Activated CD8-positive, alpha-beta memory T cell treated with anti-CD3 and anti-CD28 coated beads for 4 hours (primary cell): ENCODE results near the gene CASP7.
"Not testable (repeated sequence)": the region's sequence is repeated elsewhere in the genome, so short reads cannot be mapped to it uniquely, and the experiment has no call there.

Experiments
- DNase-seq, 2 donors: peaks; one replicate each; pipeline ENCODE4 v3.0.0-alpha.2; 2020; ENCODE audit warnings: low read depth in 2 of 2

Gene CASP7

GRCh38 chr10:113679463-113680189, at the start of gene CASP7:
TSS of gene CASP7 (plus strand) at chr10:113679912. CDS start at chr10:113697494, 17,582 bp downstream.
- peak; percentile 67 to 69 for DNase-seq

GRCh38 chr10:113630929-113631533, 48.7 kb upstream of the CASP7 start:
- no peak for DNase-seq

- DNase-seq = no peak
Measured at GRCh38 chr10:113631684-113632367, 47.9 kb upstream of the CASP7 start.

- no peak for DNase-seq
Measured at GRCh38 chr10:113639966-113640365, 39.7 kb upstream of the CASP7 start.

- DNase-seq = no peak
Measured at GRCh38 chr10:113641702-113642101, 38.0 kb upstream of the CASP7 start.

GRCh38 chr10:113643183-113643582, 36.5 kb upstream of the CASP7 start:
- DNase-seq = no peak

GRCh38 chr10:113644185-113645120, 35.3 kb upstream of the CASP7 start:
- no peak for DNase-seq

- DNase-seq = no peak
Measured at GRCh38 chr10:113646336-113647201, 33.1 kb upstream of the CASP7 start.

GRCh38 chr10:113647812-113648211, 31.9 kb upstream of the CASP7 start:
- DNase-seq = no peak

- DNase-seq = no peak
Measured at GRCh38 chr10:113648478-113648877, 31.2 kb upstream of the CASP7 start.

- no peak for DNase-seq
Measured at GRCh38 chr10:113650172-113650571, 29.5 kb upstream of the CASP7 start.

GRCh38 chr10:113651021-113651420, 28.7 kb upstream of the CASP7 start:
- no peak for DNase-seq

GRCh38 chr10:113651898-113652297, 27.8 kb upstream of the CASP7 start:
- DNase-seq = no peak

GRCh38 chr10:113652456-113652855, 27.3 kb upstream of the CASP7 start:
- not testable (repeated sequence) for DNase-seq

GRCh38 chr10:113656896-113657295, 22.8 kb upstream of the CASP7 start:
- DNase-seq = no peak

- DNase-seq = no peak
Measured at GRCh38 chr10:113657544-113657943, 22.2 kb upstream of the CASP7 start.

GRCh38 chr10:113661332-113661731, 18.4 kb upstream of the CASP7 start:
- no peak for DNase-seq

- no peak for DNase-seq
Measured at GRCh38 chr10:113663142-113663541, 16.6 kb upstream of the CASP7 start.

- DNase-seq = no peak
Measured at GRCh38 chr10:113663908-113664307, 15.8 kb upstream of the CASP7 start, which contains the start of gene NRAP. TSS of gene NRAP (minus strand) at chr10:113664041. CDS start at chr10:113663882, 159 bp downstream.

- no peak for DNase-seq
Measured at GRCh38 chr10:113665352-113665751, 14.4 kb upstream of the CASP7 start.
